Left hindlimb (tissue), 1 donor: ENCODE measurements around the gene GALM.
"Not testable (repeated sequence)": the region's sequence is repeated elsewhere in the genome, so short reads cannot be mapped to it uniquely, and the experiment has no call there.

Experiments used
- DNase-seq: peaks from one replicate; pipeline ENCODE4 v3.0.0-alpha.2; 2018

The GALM gene

DNA sequence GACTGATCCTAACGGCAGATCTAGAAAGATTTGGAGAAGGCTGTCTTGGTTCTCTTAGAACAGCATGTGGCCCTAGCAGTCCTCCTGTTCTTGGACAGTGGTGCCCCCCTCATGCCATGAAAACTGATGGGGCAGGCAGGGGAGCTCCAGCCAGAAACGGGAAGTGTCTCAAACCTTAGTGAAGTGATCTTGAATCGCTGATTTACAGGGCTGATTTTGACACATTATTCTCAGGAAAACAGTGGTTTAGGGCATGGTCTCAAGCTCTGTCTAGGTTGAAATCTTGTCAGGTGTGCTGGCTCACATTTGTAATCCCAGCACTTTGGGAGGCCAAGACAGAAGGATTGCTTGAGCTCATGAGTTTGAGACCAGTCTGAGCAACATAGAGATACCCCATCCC, 47.4 kb downstream of the GALM start:
- no peak for DNase-seq

DNA sequence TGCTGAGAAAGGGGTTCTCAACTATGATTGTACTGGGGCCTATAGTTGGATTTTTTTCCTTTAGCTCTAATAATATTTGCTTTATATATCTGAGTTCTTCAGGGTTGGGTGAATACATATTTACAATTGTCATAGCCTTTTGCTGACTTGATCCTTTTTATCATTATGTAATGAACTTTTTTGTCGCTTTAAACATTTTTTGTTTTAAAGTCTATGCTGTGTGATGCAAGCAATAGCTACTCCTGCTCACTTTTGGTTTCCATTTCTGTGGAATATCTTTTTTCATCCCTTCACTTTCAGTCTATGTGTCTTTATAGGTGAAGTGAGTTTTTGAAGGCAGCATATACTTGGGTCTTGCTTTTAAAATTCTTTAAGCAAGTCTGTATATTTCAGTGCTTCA, 49.0 kb downstream of the GALM start:
- DNase-seq, result not testable (repeated sequence)

DNA sequence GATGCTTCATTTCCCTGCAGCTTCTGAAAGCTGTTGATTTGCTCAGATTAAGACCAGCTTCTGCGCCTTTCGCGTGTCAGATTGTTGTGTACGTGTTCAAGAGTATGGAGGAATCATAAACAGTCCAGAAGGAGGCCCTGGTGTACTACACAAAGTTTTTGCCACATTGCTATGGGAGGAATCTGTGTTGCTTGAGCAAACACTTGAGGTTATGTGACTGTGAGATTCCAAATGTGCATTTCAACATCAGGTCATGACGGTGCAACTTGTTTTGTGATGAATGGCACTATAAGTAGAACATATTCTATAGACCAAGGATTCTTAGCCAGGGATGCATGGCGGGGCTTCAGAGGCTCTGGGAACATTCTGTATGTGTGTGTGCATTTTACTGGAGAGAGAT, 50.3 kb downstream of the GALM start:
- no peak for DNase-seq

DNA sequence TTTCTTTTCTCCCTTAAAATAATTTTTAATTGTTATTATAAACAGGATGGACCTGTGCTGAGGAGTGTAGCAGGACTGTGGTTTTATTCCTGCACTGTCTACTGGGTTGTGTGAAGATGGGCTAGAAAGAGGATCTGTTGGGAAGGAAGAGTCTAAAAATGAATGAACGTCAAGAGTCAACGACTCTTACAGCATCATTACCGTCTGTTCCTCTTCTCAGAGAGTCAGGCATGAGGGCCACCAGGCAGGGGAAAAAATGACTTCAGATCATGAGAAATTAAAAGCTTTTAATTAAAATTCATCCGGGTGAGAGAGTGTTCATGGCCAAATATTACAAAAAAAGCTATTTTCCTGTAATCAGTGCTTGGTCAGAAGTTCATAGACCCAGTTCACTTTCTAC, 52.7 kb downstream of the GALM start:
- no peak for DNase-seq

DNA sequence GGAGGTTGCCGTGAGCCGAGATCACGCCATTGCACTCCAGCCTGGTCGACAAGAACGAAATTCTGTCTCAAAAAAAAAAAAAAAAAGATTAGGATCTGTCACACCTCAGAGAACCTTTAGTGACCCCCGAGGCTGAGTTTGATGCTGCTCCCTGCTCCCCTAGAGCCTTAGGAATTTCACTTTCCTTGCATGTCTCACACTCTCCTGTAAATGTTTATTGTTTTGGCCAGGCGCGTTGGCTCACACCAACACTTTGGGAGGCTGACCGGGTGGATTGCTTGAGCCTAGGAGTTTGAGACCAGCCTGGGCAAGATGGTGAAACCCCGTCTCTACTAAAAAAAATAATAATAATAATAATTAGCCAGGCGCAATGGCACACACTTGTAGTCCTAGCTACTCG, 53.8 kb downstream of the GALM start:
- DNase-seq, result no peak

DNA sequence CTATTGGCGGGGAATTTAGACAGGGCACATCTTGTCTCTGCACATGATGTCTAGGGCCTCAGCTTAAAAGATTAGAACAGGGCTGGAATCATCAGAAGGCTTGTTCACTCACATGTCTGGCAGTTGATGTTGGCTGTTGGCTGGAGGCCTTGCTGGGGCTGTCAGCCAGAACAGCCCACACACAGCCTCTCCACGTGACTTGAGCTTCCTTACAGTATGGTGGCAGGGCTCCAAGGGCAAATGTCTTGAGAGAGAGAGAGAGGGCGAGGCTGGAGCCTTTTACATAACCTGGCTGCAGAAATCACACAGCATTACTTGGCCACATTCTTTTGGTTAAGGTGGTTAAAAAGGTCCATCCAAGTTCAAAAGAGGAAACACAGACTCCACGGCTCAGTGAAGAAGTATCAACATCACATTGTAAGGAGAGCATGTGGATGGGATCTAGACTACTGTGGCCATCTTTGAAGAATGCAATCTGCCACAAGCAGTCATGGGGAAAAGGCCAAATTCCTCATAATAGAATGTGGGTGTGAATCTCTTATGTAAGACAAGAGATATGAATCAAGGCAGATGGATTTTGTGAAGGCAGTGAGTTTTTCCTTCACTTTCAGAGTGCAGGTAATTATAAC, 54.8 kb downstream of the GALM start:
- DNase-seq, result peak; percentile 85

DNA sequence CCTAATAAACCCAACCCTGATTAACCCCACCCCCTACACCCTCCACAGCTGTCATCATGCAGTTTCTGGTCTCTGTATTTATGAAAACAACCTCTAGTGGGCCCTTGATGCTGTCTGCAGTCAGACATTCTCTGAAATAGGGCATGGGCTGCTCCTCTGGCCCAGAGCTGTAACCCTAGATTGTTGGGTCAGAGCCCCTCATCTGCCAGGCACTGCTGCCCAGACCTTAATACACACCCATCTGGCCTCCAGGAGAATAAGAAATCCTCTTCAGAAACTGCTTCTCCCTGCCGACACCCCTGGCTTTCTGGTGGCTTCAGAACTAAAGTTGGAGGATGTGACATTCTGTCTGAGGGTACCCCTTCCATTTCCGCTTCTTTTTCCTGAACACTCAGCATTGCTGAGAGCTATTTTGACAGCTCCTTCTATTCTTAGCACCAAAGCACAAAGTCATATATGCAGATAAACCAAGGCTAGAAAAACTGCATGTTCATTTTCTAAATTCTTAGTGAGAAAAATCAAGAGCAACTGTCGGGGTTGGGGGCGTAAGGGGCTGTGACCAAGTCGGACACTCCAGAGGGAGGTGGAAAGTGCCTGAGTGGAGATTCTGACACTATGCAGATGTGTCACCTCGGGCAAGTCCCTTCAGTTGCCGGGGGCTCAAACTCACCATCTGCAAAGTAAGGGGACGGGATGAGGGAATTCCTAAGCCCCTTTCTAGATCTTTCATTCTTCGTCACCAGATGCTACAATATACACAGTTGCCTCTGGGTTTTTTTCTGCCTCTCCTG, 56.6 kb downstream of the GALM start:
- no peak for DNase-seq

DNA sequence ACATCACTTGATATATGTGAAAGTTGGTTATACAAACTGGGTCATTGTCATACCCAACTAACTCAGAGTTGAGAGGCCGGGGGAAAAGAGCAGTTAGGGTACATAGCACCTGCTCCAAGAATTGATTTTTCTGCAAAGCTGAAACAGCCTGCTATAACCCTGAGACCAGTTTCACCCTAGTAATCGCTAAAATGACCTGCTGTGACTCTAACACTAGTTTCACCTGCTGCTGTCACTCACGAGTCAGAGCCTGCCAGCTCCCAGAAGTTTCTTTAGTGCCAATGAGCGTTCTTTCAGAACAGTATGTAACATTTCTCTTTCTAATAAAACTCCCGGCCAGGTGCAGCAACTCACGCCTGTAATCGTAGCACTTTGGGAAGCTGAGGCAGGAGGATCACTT, 57.3 kb downstream of the GALM start:
- no peak for DNase-seq

DNA sequence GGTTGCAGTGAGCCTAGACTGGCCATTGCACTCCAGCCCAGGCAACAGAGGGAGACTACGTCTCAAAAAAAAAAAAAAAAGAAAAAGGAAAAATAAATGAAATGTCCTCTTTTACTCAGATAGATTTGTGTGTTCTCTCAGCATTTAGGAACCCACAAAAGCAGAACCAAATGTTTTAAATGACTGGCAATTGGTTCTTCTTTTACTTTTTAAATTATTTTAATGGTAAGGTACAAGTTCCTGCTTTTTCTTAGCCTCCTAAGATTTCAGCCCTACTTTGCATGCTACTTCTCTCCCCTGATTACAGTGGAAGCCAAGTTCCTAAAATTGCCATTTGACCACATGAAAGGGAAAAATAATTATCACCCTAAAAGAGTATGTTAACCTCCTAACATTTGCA, 61.7 kb downstream of the GALM start:
- no peak for DNase-seq

DNA sequence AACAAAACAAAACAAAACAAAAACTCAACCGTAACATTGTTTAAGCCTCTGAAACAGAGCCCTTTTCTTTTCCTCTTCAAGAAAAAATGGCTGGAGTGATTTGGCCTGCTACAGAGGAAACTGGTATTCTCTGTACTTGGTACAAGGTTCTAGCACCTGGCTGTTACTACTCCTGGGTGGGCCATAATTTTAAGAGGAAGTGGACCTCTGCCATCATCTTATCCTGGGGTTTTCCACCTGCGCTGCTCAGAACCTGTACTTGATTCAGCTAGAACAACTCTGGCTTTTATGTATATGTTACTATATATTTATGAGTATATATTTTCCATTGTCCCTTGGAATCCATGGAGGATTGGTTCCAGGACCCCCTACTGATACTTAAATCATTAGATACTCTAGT, 62.8 kb downstream of the GALM start:
- DNase-seq, result no peak

DNA sequence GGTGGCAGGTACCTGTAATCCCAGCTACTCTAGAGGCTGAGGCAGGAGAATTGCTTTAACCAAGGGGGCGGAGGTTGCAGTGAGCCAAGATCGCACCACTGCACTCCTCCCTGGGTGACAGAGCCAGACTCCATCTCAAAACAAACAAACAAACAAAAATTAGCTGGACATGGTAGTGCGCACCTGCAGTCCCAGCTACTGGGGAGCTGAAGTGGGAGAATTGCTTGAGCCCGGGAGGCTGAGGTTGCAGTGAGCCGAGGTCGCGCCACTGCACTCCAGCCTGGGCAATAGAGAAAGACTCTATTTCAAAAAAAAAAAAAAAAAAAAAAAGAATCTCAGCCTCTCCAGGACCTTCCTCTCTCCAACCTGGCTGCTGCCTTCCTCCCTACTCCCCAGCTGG, 65.2 kb downstream of the GALM start:
- no peak for DNase-seq

DNA sequence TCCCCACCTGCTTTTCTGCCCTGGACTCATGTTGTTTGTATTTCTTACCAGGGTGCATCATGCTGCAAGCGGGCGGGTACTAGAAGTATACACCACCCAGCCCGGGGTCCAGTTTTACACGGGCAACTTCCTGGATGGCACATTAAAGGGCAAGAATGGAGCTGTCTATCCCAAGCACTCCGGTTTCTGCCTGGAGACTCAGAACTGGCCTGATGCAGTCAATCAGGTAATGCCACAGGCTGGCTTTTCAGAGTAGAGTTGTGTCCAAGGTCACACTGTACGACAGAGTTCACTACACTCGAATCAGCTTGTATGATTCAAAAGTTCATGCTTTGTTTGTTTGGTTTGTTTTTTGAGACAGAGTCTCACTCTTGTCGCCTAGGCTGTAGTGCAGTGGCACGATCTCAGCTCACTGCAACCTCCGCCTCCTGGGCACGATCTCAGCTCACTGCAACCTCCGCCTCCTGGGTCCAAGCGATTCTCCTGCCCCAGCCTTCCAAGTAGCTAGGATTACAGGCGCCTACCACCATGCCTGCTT, 65.8 kb downstream of the GALM start:
- no peak for DNase-seq

DNA sequence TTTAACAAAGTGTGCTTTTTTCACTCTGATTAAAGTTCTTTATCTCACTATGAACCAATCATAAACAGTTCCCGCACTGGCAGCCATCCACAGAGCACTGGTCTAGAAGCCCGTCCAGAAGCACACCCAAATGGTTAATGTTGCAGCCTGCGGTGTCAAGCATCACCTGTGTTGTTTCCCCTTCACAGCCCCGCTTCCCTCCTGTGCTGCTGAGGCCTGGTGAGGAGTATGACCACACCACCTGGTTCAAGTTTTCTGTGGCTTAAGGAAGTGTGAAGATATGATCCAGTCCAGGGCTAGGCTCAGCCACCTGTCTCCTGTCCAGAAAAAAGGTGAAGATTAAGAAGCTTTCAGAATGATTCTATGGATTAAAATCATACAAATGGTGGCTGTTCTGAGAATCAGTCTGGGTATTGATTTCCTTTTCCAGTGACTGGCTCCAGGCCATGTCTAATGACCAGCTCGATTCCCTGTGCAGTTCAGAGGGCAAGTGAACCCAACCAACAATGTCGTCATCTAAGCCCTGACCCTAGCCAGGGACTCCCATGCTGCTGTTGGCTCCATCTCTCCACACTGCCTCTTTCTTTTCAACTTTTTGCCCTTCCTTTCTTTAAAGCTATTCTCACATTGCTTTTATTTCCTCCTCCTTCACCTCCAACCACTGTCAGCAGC, 67.5 kb downstream of the GALM start:
- DNase-seq, result no peak

DNA sequence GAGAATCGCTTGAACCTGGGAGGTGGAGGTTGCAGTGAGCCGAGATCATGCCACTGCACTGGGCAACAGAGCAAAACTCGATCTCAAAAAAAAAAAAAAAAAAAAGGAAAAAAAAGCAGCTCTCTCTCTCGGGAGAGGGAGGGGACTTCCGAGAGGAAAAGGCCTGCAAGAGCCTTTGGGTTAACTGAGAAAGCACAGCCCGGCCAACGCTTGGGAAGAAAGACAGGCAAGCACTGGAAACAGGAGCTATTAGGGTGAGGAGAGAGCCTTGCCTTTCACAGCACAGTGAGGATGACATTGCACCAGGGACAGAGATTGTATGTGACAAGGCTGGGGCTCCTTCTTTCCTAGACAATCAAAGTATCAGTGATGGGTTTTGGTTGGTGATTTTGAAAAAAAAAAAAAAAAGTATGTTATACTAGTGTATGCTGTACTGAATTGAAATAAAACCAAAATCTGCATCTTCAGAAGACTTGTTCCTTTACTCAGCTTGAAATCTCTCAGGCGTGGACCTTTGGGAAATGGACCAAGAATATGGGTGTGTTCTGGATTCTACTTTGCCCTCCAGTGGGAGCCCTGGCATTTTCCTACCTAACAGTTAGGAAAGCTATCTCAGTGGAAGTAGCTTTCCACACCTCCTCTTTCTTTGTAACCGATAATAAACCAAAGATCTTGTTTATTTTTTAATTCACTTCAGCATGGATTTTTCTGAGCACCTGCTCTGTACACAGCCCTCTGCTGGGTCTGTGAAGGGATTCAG, 68.6 kb downstream of the GALM start:
- no peak for DNase-seq

DNA sequence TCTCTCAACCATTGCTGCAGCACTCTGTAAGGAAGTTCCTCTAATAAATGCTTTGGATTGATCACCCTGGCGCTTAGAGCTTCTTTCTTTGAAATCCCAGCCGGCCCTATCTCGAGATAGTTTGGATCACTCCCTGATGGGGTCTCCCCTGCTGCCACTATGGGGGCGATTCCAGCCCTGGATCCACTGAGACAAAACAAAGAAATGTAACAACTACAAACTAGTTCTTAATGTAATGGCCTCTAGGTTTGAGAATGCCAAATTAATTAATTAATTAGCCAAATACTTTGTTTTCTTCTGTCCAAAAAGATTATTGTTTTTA, 70.0 kb downstream of the GALM start:
- no peak for DNase-seq

DNA sequence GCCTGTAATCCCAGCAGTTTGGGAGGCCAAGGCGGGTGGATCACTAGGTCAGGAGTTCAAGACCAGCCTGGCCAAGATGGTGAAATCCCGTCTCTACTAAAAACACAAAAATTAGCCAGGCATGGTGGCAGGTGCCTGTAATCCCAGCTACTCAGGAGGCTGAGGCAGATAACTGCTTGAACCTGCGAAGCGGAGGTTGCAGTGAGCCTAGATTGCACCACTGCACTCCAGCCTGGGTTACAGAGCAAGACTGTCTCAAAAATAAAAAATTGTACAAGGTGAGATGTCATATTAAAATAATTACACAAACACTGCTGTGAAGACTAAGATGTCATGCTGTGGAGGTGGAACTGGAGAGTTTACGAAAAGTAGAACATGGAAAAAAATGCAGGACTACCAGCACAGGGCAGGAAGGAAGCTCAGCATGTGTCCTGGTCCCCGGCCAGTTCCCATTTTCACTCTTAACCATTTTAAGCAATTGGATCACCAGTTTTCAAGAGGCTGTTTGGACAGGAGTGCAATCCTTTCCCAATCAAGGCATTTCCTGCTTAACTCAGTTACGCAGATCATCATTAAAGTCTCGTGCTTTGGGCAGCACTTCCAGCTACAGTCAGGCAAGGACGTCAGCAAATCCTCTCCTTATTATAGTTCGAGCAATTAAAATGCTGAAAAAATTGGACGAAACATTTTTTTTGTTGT, 71.2 kb downstream of the GALM start:
- not testable (repeated sequence) for DNase-seq

DNA sequence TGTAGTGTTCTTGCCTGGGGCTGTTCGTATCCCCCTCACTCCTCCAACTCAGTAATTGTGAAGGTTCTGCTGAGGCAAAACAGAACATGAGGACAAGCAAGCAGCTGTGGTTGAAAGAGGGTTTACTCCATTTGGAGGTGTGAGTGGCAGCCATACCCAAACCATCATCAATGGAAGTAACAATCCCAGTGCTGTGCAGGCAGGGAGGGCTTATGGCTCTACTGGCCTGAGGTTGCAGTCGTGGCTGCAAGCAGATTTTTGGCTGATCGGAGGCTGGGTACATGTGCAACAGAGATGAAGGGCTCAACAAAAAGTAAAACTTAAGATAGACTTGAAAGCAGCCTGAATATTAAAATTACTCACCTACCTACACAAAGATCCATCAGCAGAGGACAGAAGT, 72.0 kb downstream of the GALM start:
- DNase-seq, result no peak

DNA sequence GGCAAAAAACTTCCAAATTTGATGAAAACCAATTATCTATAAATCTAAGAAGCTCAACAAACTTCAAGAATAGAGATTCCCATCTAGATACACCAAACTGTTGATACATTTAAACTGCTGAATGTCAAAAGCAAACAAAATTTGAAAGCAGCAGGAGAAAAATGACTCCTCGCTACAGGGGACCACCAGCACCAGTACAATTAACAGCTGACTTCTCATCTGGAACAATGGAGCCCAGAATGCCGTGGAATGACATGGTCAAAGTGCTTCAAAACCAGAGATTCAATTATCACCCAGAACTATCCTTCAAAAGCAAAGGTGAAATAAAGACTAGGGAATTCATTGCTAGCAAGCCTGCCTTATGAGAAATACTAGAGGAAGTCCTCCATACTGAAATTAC, 73.6 kb downstream of the GALM start:
- DNase-seq, result no peak

DNA sequence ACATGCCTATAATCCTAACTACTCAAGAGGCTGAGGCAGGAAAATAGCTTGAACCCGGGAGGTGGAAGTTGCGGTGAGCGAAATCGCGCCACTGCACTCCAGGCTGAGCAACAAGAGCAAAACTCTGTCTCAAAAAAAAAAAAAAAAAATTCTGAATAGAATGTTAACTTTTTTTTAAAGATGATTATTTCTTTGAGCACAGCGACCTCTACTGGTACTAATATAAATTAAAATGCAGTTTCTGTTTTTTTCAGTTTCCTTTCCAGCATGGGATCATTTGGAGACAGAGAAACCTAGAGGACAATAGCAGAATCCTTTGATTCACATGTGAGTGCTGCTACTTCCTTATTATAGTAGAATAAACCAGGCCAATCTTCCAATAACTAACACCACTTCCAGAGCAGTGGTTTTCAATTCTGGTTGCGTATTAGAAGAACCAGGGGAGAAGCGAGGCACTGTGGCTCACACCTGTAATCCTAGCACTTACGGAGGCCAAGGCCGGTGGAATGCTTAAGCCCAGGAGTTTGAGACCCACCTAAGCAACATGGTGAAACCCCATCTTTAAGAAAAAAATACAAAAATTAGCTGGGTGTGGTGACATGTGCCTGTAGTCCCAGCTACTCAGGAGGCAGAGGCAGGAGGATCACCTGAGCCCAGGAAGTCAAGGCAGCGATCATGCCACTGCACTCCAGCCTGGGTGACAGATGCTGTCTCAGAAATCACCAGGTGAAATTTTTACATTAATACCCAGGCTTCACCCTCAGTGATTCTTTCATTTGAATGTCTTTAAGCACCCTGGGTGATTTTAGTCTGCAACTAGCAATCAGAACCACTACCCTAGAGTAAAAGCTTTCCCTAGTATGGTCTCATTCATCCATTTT, 75.2 kb downstream of the GALM start:
- no peak for DNase-seq

DNA sequence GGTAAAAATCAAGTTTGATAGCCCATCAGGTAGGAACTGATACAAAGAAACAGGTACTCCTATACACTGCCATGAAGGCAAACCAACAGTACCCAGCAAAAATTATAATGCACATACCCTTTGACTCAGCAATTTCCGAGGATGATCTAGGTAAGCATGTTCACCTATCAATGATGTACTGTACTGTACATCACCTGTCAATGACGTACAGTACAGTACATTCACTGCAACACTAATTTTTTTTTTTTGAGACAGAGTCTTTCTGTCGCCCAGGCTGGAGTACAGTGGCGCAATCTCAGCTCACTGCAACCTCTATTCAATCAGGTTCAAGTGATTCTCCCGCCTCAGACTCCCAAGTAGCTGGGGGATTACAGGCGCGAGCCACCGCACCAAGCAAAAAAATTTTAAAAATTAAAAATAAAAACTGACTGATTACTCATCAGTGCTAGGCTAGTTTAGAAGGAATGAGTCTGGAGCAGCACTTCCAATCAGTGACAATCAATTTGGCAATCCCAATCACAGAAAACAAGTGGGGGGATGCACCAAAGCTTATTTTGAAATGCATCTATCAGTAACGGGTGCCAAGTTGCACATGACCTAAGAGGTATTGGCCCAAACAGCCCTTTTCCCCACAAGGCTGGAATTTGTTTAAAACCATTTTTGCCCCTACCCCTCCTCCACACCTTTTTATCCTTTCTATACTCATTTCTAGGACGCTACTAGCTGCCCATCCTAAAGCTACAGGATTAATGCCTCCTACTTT, 77.1 kb downstream of the GALM start:
- DNase-seq, result no peak
